ENCODE results near the gene GALNT18. TPM values are rescaled to one million over a fixed set of nuclear protein-coding genes. Genes with fewer than 3 reads are reported as not detected.

The GALNT18 gene
- total RNA-seq, 3 donors from 2014 or later, result 2.2 to 3.4 (median 3.3) TPM

GRCh38 chr11:11320825-11321224 lies 301.0 kb downstream of the GALNT18 start:
- peaks cover 10% of the 10 kb centered on the region for H3K9me3 Mint-ChIP-seq
- no peaks in the 10 kb centered on the region for H3K4me1 Mint-ChIP-seq (ENCODE audit: low read depth)
- DNase-seq, result no peak
- ATAC-seq, result no peak
- no peaks in the 10 kb centered on the region for H3K36me3 Mint-ChIP-seq (ENCODE audit: insufficient read depth)
- no peak overlapping the region for H3K4me3 Mint-ChIP-seq
- peaks cover 4% of the 10 kb centered on the region for H3K27me3 Mint-ChIP-seq (ENCODE audit: low read depth)

- H3K4me3 Mint-ChIP-seq, result no peak overlapping the region
- peaks cover 4% of the 10 kb centered on the region for H3K27me3 Mint-ChIP-seq (ENCODE audit: low read depth)
- no peaks in the 10 kb centered on the region for H3K4me1 Mint-ChIP-seq (ENCODE audit: low read depth)
- ATAC-seq (no peak), DNase-seq (no peak)
- H3K9me3 Mint-ChIP-seq, result peaks cover 10% of the 10 kb centered on the region
- H3K36me3 Mint-ChIP-seq (ENCODE audit: insufficient read depth), result no peaks in the 10 kb centered on the region
These were observed 302.8 kb downstream of the GALNT18 start for GRCh38 chr11:11318961-11319360.

GRCh38 chr11:11318461-11318860 lies 303.3 kb downstream of the GALNT18 start:
- no peaks in the 10 kb centered on the region for H3K4me1 Mint-ChIP-seq (ENCODE audit: low read depth)

GRCh38 chr11:11316651-11317230 lies 305.1 kb downstream of the GALNT18 start:
- H3K36me3 Mint-ChIP-seq (ENCODE audit: insufficient read depth), result no peaks in the 10 kb centered on the region
- no peak overlapping the region for H3K4me3 Mint-ChIP-seq
- DNase-seq (no peak), ATAC-seq (no peak)
- H3K27me3 Mint-ChIP-seq (ENCODE audit: low read depth), result peaks cover 4% of the 10 kb centered on the region
- no peaks in the 10 kb centered on the region for H3K9me3 Mint-ChIP-seq
- no peaks in the 10 kb centered on the region for H3K4me1 Mint-ChIP-seq (ENCODE audit: low read depth)

More at GRCh38 chr11:11318461-11318860, 303.3 kb downstream of the GALNT18 start:
- H3K36me3 Mint-ChIP-seq (ENCODE audit: insufficient read depth), result no peaks in the 10 kb centered on the region
- no peak for ATAC-seq
- DNase-seq, result no peak
- peaks cover 4% of the 10 kb centered on the region for H3K27me3 Mint-ChIP-seq (ENCODE audit: low read depth)
- peaks cover 10% of the 10 kb centered on the region for H3K9me3 Mint-ChIP-seq
- no peak overlapping the region for H3K4me3 Mint-ChIP-seq

- H3K4me1 Mint-ChIP-seq (ENCODE audit: low read depth), result peaks cover 6% of the 10 kb centered on the region
- no peak for DNase-seq
- H3K36me3 Mint-ChIP-seq (ENCODE audit: insufficient read depth), result no peaks in the 10 kb centered on the region
- ATAC-seq, result no peak
- peaks cover 3% of the 10 kb centered on the region for H3K27me3 Mint-ChIP-seq (ENCODE audit: low read depth)
- H3K9me3 Mint-ChIP-seq, result no peaks in the 10 kb centered on the region
- H3K4me3 Mint-ChIP-seq, result no peak overlapping the region
These were observed 307.7 kb downstream of the GALNT18 start for GRCh38 chr11:11313902-11314692.

GRCh38 chr11:11313426-11313825 lies 308.4 kb downstream of the GALNT18 start:
- no peaks in the 10 kb centered on the region for H3K27me3 Mint-ChIP-seq (ENCODE audit: low read depth)

GRCh38 chr11:11312738-11313137 lies 309.1 kb downstream of the GALNT18 start:
- Mint-ChIP-seq H3K9me3 (no peaks in the 10 kb centered on the region), H3K36me3 (ENCODE audit: insufficient read depth) (no peaks in the 10 kb centered on the region), H3K4me1 (ENCODE audit: low read depth) (peaks cover 6% of the 10 kb centered on the region), H3K27me3 (ENCODE audit: low read depth) (no peaks in the 10 kb centered on the region), H3K4me3 (no peak overlapping the region)
- DNase-seq, result no peak
- ATAC-seq, result no peak

More at GRCh38 chr11:11313426-11313825, 308.4 kb downstream of the GALNT18 start:
- H3K4me3 Mint-ChIP-seq, result no peak overlapping the region
- no peaks in the 10 kb centered on the region for H3K36me3 Mint-ChIP-seq (ENCODE audit: insufficient read depth)
- ATAC-seq (no peak), DNase-seq (no peak)
- no peaks in the 10 kb centered on the region for H3K9me3 Mint-ChIP-seq
- peaks cover 6% of the 10 kb centered on the region for H3K4me1 Mint-ChIP-seq (ENCODE audit: low read depth)

- Mint-ChIP-seq H3K4me1 (ENCODE audit: low read depth) (peaks cover 6% of the 10 kb centered on the region), H3K9me3 (no peaks in the 10 kb centered on the region), H3K27me3 (ENCODE audit: low read depth) (no peaks in the 10 kb centered on the region), H3K4me3 (no peak overlapping the region), H3K36me3 (ENCODE audit: insufficient read depth) (no peaks in the 10 kb centered on the region)
- DNase-seq (no peak), ATAC-seq (no peak)
These were observed 310.6 kb downstream of the GALNT18 start for GRCh38 chr11:11311169-11311568.

- H3K36me3 Mint-ChIP-seq (ENCODE audit: insufficient read depth), result no peaks in the 10 kb centered on the region
- no peak for DNase-seq
These were observed 311.9 kb downstream of the GALNT18 start for GRCh38 chr11:11309906-11310305.

GRCh38 chr11:11308249-11308648 lies 313.6 kb downstream of the GALNT18 start:
- Mint-ChIP-seq H3K9me3 (no peaks in the 10 kb centered on the region), H3K27me3 (ENCODE audit: low read depth) (no peaks in the 10 kb centered on the region), H3K36me3 (ENCODE audit: insufficient read depth) (no peaks in the 10 kb centered on the region), H3K4me3 (no peak overlapping the region), H3K4me1 (ENCODE audit: low read depth) (peaks cover 6% of the 10 kb centered on the region)
- ATAC-seq, result no peak
- DNase-seq, result no peak

More at GRCh38 chr11:11309906-11310305, 311.9 kb downstream of the GALNT18 start:
- peaks cover 6% of the 10 kb centered on the region for H3K4me1 Mint-ChIP-seq (ENCODE audit: low read depth)
- H3K4me3 Mint-ChIP-seq, result no peak overlapping the region
- H3K27me3 Mint-ChIP-seq (ENCODE audit: low read depth), result no peaks in the 10 kb centered on the region
- no peak for ATAC-seq
- H3K9me3 Mint-ChIP-seq, result no peaks in the 10 kb centered on the region

- no peak for DNase-seq
These were observed 314.9 kb downstream of the GALNT18 start for GRCh38 chr11:11306855-11307254.

GRCh38 chr11:11304550-11304949 lies 317.3 kb downstream of the GALNT18 start:
- H3K4me3 Mint-ChIP-seq, result no peak overlapping the region
- no peak for ATAC-seq
- no peaks in the 10 kb centered on the region for H3K9me3 Mint-ChIP-seq
- no peaks in the 10 kb centered on the region for H3K36me3 Mint-ChIP-seq (ENCODE audit: insufficient read depth)
- no peak for DNase-seq
- peaks cover 4% of the 10 kb centered on the region for H3K27me3 Mint-ChIP-seq (ENCODE audit: low read depth)
- H3K4me1 Mint-ChIP-seq (ENCODE audit: low read depth), result no peaks in the 10 kb centered on the region

More at GRCh38 chr11:11306855-11307254, 314.9 kb downstream of the GALNT18 start:
- H3K27me3 Mint-ChIP-seq (ENCODE audit: low read depth), result no peaks in the 10 kb centered on the region
- H3K36me3 Mint-ChIP-seq (ENCODE audit: insufficient read depth), result no peaks in the 10 kb centered on the region
- H3K4me1 Mint-ChIP-seq (ENCODE audit: low read depth), result peaks cover 6% of the 10 kb centered on the region
- H3K4me3 Mint-ChIP-seq, result no peak overlapping the region
- ATAC-seq, result no peak
- H3K9me3 Mint-ChIP-seq, result no peaks in the 10 kb centered on the region

GRCh38 chr11:11302565-11302964 lies 319.2 kb downstream of the GALNT18 start:
- H3K36me3 Mint-ChIP-seq (ENCODE audit: insufficient read depth), result no peaks in the 10 kb centered on the region
- H3K4me1 Mint-ChIP-seq (ENCODE audit: low read depth), result no peaks in the 10 kb centered on the region
- ATAC-seq, result no peak
- H3K9me3 Mint-ChIP-seq, result no peaks in the 10 kb centered on the region
- H3K4me3 Mint-ChIP-seq, result no peak overlapping the region
- no peak for DNase-seq
- H3K27me3 Mint-ChIP-seq (ENCODE audit: low read depth), result peaks cover 4% of the 10 kb centered on the region

- no peak overlapping the region for H3K4me3 Mint-ChIP-seq
- no peak for DNase-seq
These were observed 320.6 kb downstream of the GALNT18 start for GRCh38 chr11:11301212-11301611.

GRCh38 chr11:11297578-11297977 lies 324.2 kb downstream of the GALNT18 start:
- no peak for DNase-seq
- Mint-ChIP-seq H3K36me3 (ENCODE audit: insufficient read depth) (no peaks in the 10 kb centered on the region), H3K4me3 (no peak overlapping the region)

More at GRCh38 chr11:11301212-11301611, 320.6 kb downstream of the GALNT18 start:
- no peaks in the 10 kb centered on the region for H3K9me3 Mint-ChIP-seq
- H3K36me3 Mint-ChIP-seq (ENCODE audit: insufficient read depth), result no peaks in the 10 kb centered on the region
- H3K27me3 Mint-ChIP-seq (ENCODE audit: low read depth), result peaks cover 4% of the 10 kb centered on the region
- no peaks in the 10 kb centered on the region for H3K4me1 Mint-ChIP-seq (ENCODE audit: low read depth)
- ATAC-seq, result no peak

More at GRCh38 chr11:11297578-11297977, 324.2 kb downstream of the GALNT18 start:
- Mint-ChIP-seq H3K27me3 (ENCODE audit: low read depth) (peaks cover 4% of the 10 kb centered on the region), H3K9me3 (no peaks in the 10 kb centered on the region), H3K4me1 (ENCODE audit: low read depth) (no peaks in the 10 kb centered on the region)
- no peak for ATAC-seq
